ENCODE measurements around the gene TTC14. TPM values are rescaled to one million over a fixed set of nuclear protein-coding genes. Genes with fewer than 3 reads are reported as not detected.

The TTC14 gene
- total RNA-seq, 1 donor from 2014 or later, result 60.4 TPM

DNA sequence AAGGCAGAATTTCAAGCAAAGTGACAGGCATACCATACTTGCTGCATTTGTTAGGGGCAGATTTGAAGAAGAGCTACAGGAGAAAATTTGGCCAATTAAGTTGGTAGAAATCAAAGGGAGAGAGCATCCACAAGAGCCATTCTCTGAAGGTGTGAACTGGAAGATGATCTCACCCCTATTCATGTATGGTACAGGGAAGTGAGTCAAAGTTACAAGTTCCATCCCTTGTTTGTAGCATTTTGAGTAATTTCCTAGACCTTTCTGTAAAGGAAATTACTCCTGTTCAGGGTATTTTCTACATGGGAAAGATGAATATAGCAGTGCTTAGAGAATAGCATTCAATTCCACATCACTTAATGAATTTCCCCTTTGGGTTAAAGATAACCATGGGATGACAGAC, 28.4 kb downstream of the TTC14 start:
- no peak overlapping the region for H3K4me3 ChIP-seq
- no peaks in the 10 kb centered on the region for H3K4me1 ChIP-seq
- intact Hi-C loops (cut with DNase I), result no loop called here
- no peak overlapping the region for H3K27ac ChIP-seq
- no peaks in the 10 kb centered on the region for H3K36me3 ChIP-seq
- TF ChIP-seq POLR2AphosphoS5 (IDR thresholded peaks at IDR 0.05; ENCODE audit: insufficient read depth in 1 of 2, low read depth in 1 of 2), result no peak
- TF ChIP-seq POLR2A (IDR thresholded peaks at IDR 0.05), result no peak
- TF ChIP-seq, protein P1, sequence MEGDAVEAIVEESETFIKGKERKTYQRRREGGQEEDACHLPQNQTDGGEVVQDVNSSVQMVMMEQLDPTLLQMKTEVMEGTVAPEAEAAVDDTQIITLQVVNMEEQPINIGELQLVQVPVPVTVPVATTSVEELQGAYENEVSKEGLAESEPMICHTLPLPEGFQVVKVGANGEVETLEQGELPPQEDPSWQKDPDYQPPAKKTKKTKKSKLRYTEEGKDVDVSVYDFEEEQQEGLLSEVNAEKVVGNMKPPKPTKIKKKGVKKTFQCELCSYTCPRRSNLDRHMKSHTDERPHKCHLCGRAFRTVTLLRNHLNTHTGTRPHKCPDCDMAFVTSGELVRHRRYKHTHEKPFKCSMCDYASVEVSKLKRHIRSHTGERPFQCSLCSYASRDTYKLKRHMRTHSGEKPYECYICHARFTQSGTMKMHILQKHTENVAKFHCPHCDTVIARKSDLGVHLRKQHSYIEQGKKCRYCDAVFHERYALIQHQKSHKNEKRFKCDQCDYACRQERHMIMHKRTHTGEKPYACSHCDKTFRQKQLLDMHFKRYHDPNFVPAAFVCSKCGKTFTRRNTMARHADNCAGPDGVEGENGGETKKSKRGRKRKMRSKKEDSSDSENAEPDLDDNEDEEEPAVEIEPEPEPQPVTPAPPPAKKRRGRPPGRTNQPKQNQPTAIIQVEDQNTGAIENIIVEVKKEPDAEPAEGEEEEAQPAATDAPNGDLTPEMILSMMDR (IDR thresholded peaks at IDR 0.05), result no peak
- DNase-seq (ENCODE audit: extremely low spot score in 2 of 2), result no peak
- no peaks in the 10 kb centered on the region for H3K27me3 ChIP-seq
- no peaks in the 10 kb centered on the region for H3K9me3 ChIP-seq

DNA sequence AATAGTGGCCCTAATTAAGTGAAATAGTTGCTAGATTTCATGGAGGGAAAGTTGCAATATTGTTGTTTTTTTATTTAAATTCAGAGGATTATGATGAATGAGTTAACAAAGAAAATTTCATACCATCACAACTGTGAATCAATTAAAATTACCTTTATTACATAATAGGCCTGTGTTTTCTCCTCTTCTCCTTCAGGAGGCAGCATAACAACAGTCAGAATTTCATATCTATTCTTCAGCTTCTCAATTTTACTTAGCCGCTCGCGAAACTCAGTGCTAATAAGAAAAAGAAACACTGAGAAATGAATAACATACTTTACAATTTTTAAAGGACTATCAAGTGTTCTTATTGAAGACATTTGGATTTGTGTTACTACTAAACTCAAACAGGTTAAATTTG, 29.4 kb downstream of the TTC14 start:
- Histone ChIP-seq H3K36me3 (no peaks in the 10 kb centered on the region), H3K27ac (no peak overlapping the region), H3K9me3 (no peaks in the 10 kb centered on the region), H3K27me3 (no peaks in the 10 kb centered on the region), H3K4me3 (no peak overlapping the region), H3K4me1 (no peaks in the 10 kb centered on the region)
- TF ChIP-seq, protein P1 (IDR thresholded peaks at IDR 0.05), result no peak
- TF ChIP-seq POLR2A (IDR thresholded peaks at IDR 0.05), result no peak
- no peak for TF ChIP-seq POLR2AphosphoS5 (IDR thresholded peaks at IDR 0.05; ENCODE audit: insufficient read depth in 1 of 2, low read depth in 1 of 2)
- no peak for DNase-seq (ENCODE audit: extremely low spot score in 2 of 2)
- intact Hi-C loops (cut with DNase I), result no loop called here

DNA sequence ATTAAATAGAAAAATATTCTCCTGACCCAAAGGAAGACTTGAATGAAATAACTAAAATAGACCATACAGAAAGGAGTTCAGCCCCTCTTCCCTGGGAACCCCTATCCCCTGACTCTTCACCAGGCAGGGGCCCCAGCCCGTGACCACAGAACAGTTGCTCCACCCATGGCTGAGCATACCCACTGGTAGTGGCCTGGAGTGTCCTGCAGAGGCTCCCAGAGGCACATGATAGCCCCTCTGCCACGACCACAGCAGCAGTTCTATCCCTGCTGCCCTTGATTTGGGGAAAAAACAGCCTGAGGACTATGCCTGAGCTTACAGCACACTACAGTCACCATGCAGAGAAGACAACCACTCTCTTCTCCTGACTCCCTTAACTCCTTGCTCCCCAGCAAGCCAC, 31.8 kb downstream of the TTC14 start:
- intact Hi-C loops (cut with DNase I), result no loop called here
- TF ChIP-seq POLR2AphosphoS5 (IDR thresholded peaks at IDR 0.05; ENCODE audit: insufficient read depth in 1 of 2, low read depth in 1 of 2) (no peak), POLR2A (IDR thresholded peaks at IDR 0.05) (no peak)
- TF ChIP-seq, protein P1 (IDR thresholded peaks at IDR 0.05), result no peak

DNA sequence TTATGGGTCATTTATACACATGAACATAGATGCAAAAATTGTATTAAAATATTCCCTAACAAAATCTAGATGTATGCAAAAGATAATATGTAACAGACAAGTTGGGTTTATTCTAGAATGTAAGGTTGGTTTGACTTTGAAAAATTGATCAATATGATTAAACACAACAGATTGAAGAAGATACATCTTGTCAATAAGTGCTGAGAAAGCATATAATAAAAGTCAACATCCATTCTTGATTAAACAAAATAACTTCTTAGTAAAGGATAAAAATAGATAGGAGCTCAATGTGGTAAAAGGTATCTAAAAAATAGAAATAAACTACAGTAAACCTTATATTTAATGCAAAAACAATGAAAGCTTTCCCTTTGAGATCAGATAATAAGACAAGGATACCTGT, 39.0 kb downstream of the TTC14 start:
- TF ChIP-seq, protein P1 (IDR thresholded peaks at IDR 0.05), result no peak
- TF ChIP-seq POLR2A (IDR thresholded peaks at IDR 0.05) (no peak), POLR2AphosphoS5 (IDR thresholded peaks at IDR 0.05; ENCODE audit: insufficient read depth in 1 of 2, low read depth in 1 of 2) (no peak)
- no peaks in the 10 kb centered on the region for H3K4me1 ChIP-seq
- DNase-seq (ENCODE audit: extremely low spot score in 2 of 2), result no peak
- H3K27me3 ChIP-seq, result no peaks in the 10 kb centered on the region
- no peaks in the 10 kb centered on the region for H3K9me3 ChIP-seq
- H3K36me3 ChIP-seq, result no peaks in the 10 kb centered on the region
- intact Hi-C loops (cut with DNase I), result loop anchor here (5.0 kb wide), 1 partner anchor 74 kb away; no protein-coding TSS in a partner anchor
- H3K4me3 ChIP-seq, result no peak overlapping the region
- H3K27ac ChIP-seq, result no peak overlapping the region

More for the DNA sequence above, 31.8 kb downstream of the TTC14 start:
- no peaks in the 10 kb centered on the region for H3K9me3 ChIP-seq
- no peak for DNase-seq (ENCODE audit: extremely low spot score in 2 of 2)
- no peaks in the 10 kb centered on the region for H3K4me1 ChIP-seq
- H3K36me3 ChIP-seq, result no peaks in the 10 kb centered on the region
- no peaks in the 10 kb centered on the region for H3K27me3 ChIP-seq
- H3K4me3 ChIP-seq, result no peak overlapping the region
- H3K27ac ChIP-seq, result no peak overlapping the region

DNA sequence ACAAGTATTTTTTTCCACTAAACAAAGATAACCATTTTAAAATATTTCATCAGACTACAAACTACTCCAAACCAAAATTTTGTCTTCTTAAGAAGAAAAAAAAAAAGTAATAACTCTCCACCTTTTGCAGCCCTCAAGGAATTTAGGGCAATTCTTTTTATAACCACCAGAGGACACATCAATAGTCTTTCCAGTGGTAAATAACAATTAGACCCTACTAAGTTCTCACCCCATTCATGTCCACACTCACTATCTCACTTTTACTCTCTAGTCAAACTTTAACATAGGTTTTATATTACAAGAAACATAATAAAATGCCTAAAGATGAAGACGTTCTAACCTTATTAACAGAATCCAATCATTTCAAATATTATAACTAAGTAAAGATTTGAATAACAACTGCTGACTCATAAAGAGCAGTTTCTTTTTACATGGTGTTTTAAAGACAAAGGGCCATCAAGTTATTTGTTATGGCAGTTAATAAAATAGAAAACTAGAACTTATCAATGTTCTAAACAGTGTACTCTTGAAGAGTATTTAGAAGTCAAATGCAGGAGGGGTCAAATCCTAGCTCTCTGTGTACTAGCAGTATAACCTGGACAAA, 44.3 kb downstream of the TTC14 start:
- H3K9me3 ChIP-seq, result no peaks in the 10 kb centered on the region
- TF ChIP-seq POLR2AphosphoS5 (IDR thresholded peaks at IDR 0.05; ENCODE audit: insufficient read depth in 1 of 2, low read depth in 1 of 2) (no peak), POLR2A (IDR thresholded peaks at IDR 0.05) (no peak)
- TF ChIP-seq, protein P1 (IDR thresholded peaks at IDR 0.05), result no peak
- no peaks in the 10 kb centered on the region for H3K27me3 ChIP-seq
- H3K4me1 ChIP-seq, result no peaks in the 10 kb centered on the region
- no peak overlapping the region for H3K4me3 ChIP-seq
- DNase-seq (ENCODE audit: extremely low spot score in 2 of 2), result no peak
- H3K27ac ChIP-seq, result no peak overlapping the region
- intact Hi-C loops (cut with DNase I), result loop anchor here (5.0 kb wide), 1 partner anchor 431 kb away; no protein-coding TSS in a partner anchor
- no peaks in the 10 kb centered on the region for H3K36me3 ChIP-seq

Measured in vagina (tissue), 2 donors.